IMR-90 (cell line): ENCODE data around the gene GNB1L. TPM values are rescaled to one million over a fixed set of nuclear protein-coding genes. Genes with fewer than 3 reads are reported as not detected.

Experiments
- ATAC-seq: fragments of 200-7000 bp; cut with Tn5 transposase; 2 replicates; pipeline ENCODE4 v1.9.1; 2020; ENCODE audit warnings: low read depth, mild to moderate bottlenecking, moderate library complexity
- BruUV-seq: library from RNA; stranded (reverse); fragments of 400-500 nt; replicated peaks from 2 replicates; lab custom pipeline; 2021; lab: Mats Ljungman, UMichigan
- CTCF ChIA-PET: fragments of 300-600 bp; formaldehyde crosslinking; extraction: SDS; loops from one replicate; lab custom pipeline; 2021; ENCODE audit warnings: antibody characterized with exemption; lab: Yijun Ruan, JAX
- POLR2A ChIA-PET: fragments of 300-600 bp; sonication (Branson Sonifier 250); formaldehyde crosslinking; loops from one replicate; lab custom pipeline; 2022; ENCODE audit warnings: antibody characterized with exemption; ENCODE audit not compliant: unreplicated experiment; lab: Charles Lee
- DNase-seq: peaks from one replicate; pipeline ENCODE4 v3.0.0; 2013
- H2AFZ ChIP-seq: replicated peaks from 2 replicates; pipeline ENCODE3; 2013; ENCODE audit warnings: low read length, mild to moderate bottlenecking; ENCODE audit not compliant: poor library complexity
- H2AK5ac ChIP-seq: 2 replicates; pipeline ENCODE4 v1.6.1; 2013; ENCODE audit warnings: low read depth, low read length, inconsistent platforms
- H2AK9ac ChIP-seq: replicated peaks from 2 replicates; pipeline ENCODE3; 2013; ENCODE audit warnings: mild to moderate bottlenecking, low read depth, low read length, moderate library complexity; ENCODE audit not compliant: poor library complexity
- H2BK120ac ChIP-seq: 2 replicates; pipeline ENCODE4 v1.6.1; 2013; ENCODE audit warnings: low read depth, low read length, inconsistent platforms
- H2BK15ac ChIP-seq: 3 replicates; pipeline ENCODE4 v1.6.1; 2013; ENCODE audit warnings: low read depth, low read length, inconsistent platforms
- H2BK20ac ChIP-seq: 2 replicates; pipeline ENCODE4 v1.6.1; 2013; ENCODE audit warnings: low read depth, mild to moderate bottlenecking, inconsistent platforms, low read length, moderate library complexity
- H2BK5ac ChIP-seq: 2 replicates; pipeline ENCODE4 v1.6.1; 2013; ENCODE audit warnings: mild to moderate bottlenecking, low read depth, low read length, inconsistent platforms; ENCODE audit not compliant: poor library complexity, severe bottlenecking
- H3K14ac ChIP-seq: replicated peaks from 2 replicates; pipeline ENCODE4 v1.6.1; 2013; ENCODE audit warnings: low read depth, low read length, inconsistent platforms
- H3K18ac ChIP-seq: 2 replicates; pipeline ENCODE4 v1.6.1; 2013; ENCODE audit warnings: low read depth, low read length, control low read depth
- H3K23ac ChIP-seq: 2 replicates; pipeline ENCODE4 v1.6.1; 2013; ENCODE audit warnings: low read depth, low read length, inconsistent platforms
- H3K27ac ChIP-seq: 2 replicates; pipeline ENCODE4 v1.5.1; 2013; ENCODE audit warnings: mild to moderate bottlenecking, control low read depth, low read length; ENCODE audit not compliant: insufficient read depth
- H3K27me3 ChIP-seq: 2 replicates; pipeline ENCODE4 v1.6.1; 2013; ENCODE audit warnings: low read length; ENCODE audit not compliant: control insufficient read depth, insufficient read depth
- H3K36me3 ChIP-seq: 2 replicates; pipeline ENCODE4 v1.6.1; 2013; ENCODE audit warnings: low read length, mixed read lengths; ENCODE audit not compliant: control insufficient read depth, insufficient read depth
- H3K4ac ChIP-seq: 2 replicates; pipeline ENCODE4 v1.6.1; 2013; ENCODE audit warnings: low read depth, low read length, inconsistent platforms
- H3K4me1 ChIP-seq: 2 replicates; pipeline ENCODE4 v1.6.1; 2013; ENCODE audit warnings: low read length, mixed read lengths; ENCODE audit not compliant: control insufficient read depth, insufficient read depth
- H3K4me2 ChIP-seq: 2 replicates; pipeline ENCODE4 v1.6.1; 2013; ENCODE audit warnings: low read depth, mild to moderate bottlenecking, control low read depth, low read length, moderate library complexity
- H3K4me3 ChIP-seq: 2 replicates; pipeline ENCODE4 v1.5.1; 2013; ENCODE audit warnings: low read depth, mild to moderate bottlenecking, control low read depth, low read length, moderate library complexity; ENCODE audit not compliant: insufficient read depth
- H3K56ac ChIP-seq: 2 replicates; pipeline ENCODE4 v1.6.1; 2013; ENCODE audit warnings: low read length, inconsistent platforms; ENCODE audit not compliant: insufficient read depth; ENCODE audit errors: extremely low read depth
- H3K79me1 ChIP-seq, 2 experiments: 2 replicates each; pipeline ENCODE4 v1.6.1; 2013; ENCODE audit warnings: low read length in 2 of 2, inconsistent platforms in 1 of 2, low read depth in 1 of 2
- H3K9ac ChIP-seq: 2 replicates; pipeline ENCODE4 v1.6.1; 2013; ENCODE audit warnings: low read depth, low read length, control low read depth
- H3K9me1 ChIP-seq: 2 replicates; pipeline ENCODE4 v1.6.1; 2013; ENCODE audit warnings: low read length, inconsistent platforms; ENCODE audit not compliant: insufficient read depth
- H3K9me3 ChIP-seq: 2 replicates; pipeline ENCODE4 v1.6.1; 2013; ENCODE audit warnings: low read length; ENCODE audit not compliant: control insufficient read depth, insufficient read depth
- H4K20me1 ChIP-seq: 2 replicates; pipeline ENCODE4 v1.6.1; 2013; ENCODE audit warnings: low read length, inconsistent platforms; ENCODE audit not compliant: insufficient read depth
- H4K5ac ChIP-seq: 2 replicates; pipeline ENCODE4 v1.6.1; 2013; ENCODE audit warnings: mild to moderate bottlenecking, low read depth, low read length, control low read depth
- H4K8ac ChIP-seq, 2 experiments: 2 replicates each; pipeline ENCODE4 v1.6.1; 2013; ENCODE audit warnings: low read depth in 2 of 2, low read length in 2 of 2, control low read depth in 1 of 2, inconsistent platforms in 1 of 2
- H4K91ac ChIP-seq: 2 replicates; pipeline ENCODE4 v1.6.1; 2013; ENCODE audit warnings: low read depth, low read length, inconsistent platforms; ENCODE audit not compliant: insufficient read depth
- BHLHE40 ChIP-seq: fragments of 150-350 bp; IDR thresholded peaks from 2 replicates; pipeline ENCODE4 v1.6.1; 2016; ENCODE audit warnings: mild to moderate bottlenecking, low read depth, low read length
- CEBPB ChIP-seq: IDR thresholded peaks from 2 replicates; pipeline ENCODE4 v1.6.1; 2012; ENCODE audit warnings: low read depth, low read length, improper control_type of control experiment
- CHD1 ChIP-seq: IDR thresholded peaks from 2 replicates; pipeline ENCODE4 v1.6.1; 2012; ENCODE audit warnings: low read depth, low read length, improper control_type of control experiment
- MAZ ChIP-seq: IDR thresholded peaks from 2 replicates; pipeline ENCODE4 v1.6.1; 2012; ENCODE audit warnings: low read depth, mild to moderate bottlenecking, low read length, improper control_type of control experiment, moderate library complexity, borderline replicate concordance
- MXI1 ChIP-seq: IDR thresholded peaks from 2 replicates; pipeline ENCODE4 v1.6.1; 2012; ENCODE audit warnings: low read depth, mild to moderate bottlenecking, low read length, moderate library complexity, borderline replicate concordance
- POLR2A ChIP-seq: IDR thresholded peaks from 2 replicates; pipeline ENCODE4 v1.6.1; 2012; ENCODE audit warnings: mild to moderate bottlenecking, low read depth, low read length
- RCOR1 ChIP-seq: IDR thresholded peaks from 2 replicates; pipeline ENCODE4 v1.6.1; 2012; ENCODE audit warnings: mild to moderate bottlenecking, low read length, improper control_type of control experiment; ENCODE audit not compliant: insufficient replicate concordance
- RFX5 ChIP-seq: IDR thresholded peaks from 2 replicates; pipeline ENCODE4 v1.8.0; 2012; ENCODE audit warnings: low read depth, mild to moderate bottlenecking, low read length, moderate library complexity
- WGBS, 2 experiments: methylation state at CpG; one replicate each; pipeline versions ENCODE4 v1.1.5 to v1.1.7; 2013; ENCODE audit warnings: missing lambda C conversion rate in 2 of 2; ENCODE audit not compliant: insufficient read length in 1 of 2; ENCODE audit errors: extremely low coverage in 2 of 2; 5-methylcytosine and 5-hydroxymethylcytosine counted together
- dilution Hi-C: fragments of 300-500 bp; cut with HindIII; formaldehyde crosslinking; loops from one replicate; pipeline ENCODE4 v1.14.3; 2018; ENCODE audit warnings: low sequenced_read_pairs; ENCODE audit not compliant: unreplicated experiment
- in situ Hi-C: fragments of 300-500 bp; cut with MboI; formaldehyde crosslinking; loops from 3 replicates; pipeline ENCODE4 v1.14.3; 2019; ENCODE audit warnings: low sequenced_read_pairs, inconsistent platforms, mixed read lengths
- intact Hi-C: fragments of 100-400 bp; cut with micrococcal nuclease; formaldehyde crosslinking; loops from 2 replicates; pipeline ENCODE4 v1.10.0; 2022
- polyA plus RNA-seq, 3 experiments: library from polyadenylated mRNA; depleted of rRNA; stranded (reverse); fragments of >200 nt; gene quantifications; 2 replicates each; pipeline ENCODE4 v1.2.3, GENCODE V29; 2012; ENCODE audit warnings: low replicate concordance in 1 of 3
- total RNA-seq: library from RNA; depleted of rRNA; stranded (reverse); fragments of >200 nt; gene quantifications from 2 replicates; pipeline ENCODE4 v1.2.3, GENCODE V29; 2012

Gene GNB1L
- total and polyA plus RNA-seq, 2 of the 4 experiments (the other 2 are of a cell fraction) = 2.5 to 4.4 TPM

GRCh38 chr22:19877626-19878339 is 23.1 kb upstream of the GNB1L start:
- peak overlapping the region; percentile 27 for H3K27ac ChIP-seq
- WGBS, 2 experiments = 92% methylated on average over 17 of the region's 20 CpGs; no CpG with 5 or more reads in 1 of the 2 experiments

More at GRCh38 chr22:19877626-19878339, 23.1 kb upstream of the GNB1L start:
- H2BK120ac ChIP-seq = peak overlapping the region; percentile 92
- peaks cover 18 to 42% of the 10 kb centered on the region in 2 experiments for H3K79me1 ChIP-seq
- peak overlapping the region; percentile 98 for H2AK5ac ChIP-seq
- H2BK20ac ChIP-seq = peak overlapping the region; percentile 83
- H2BK5ac ChIP-seq = peak overlapping the region; percentile 84
- peaks cover 40% of the 10 kb centered on the region for H3K9me1 ChIP-seq
- H3K36me3 ChIP-seq = peaks cover 1% of the 10 kb centered on the region; the same call in 1 of the 2 replicates
- H2AFZ ChIP-seq = peak overlapping the region; percentile 64
- H4K8ac ChIP-seq = peak overlapping the region; percentile 65 to 72; a peak in 3 of 4 replicates
- dilution Hi-C loops = no loop called here
- no peak overlapping the region for H3K4me2 ChIP-seq
- BruUV-seq = no TSS peak
- H3K27me3 ChIP-seq = no peaks in the 10 kb centered on the region
- CTCF ChIA-PET = interaction anchor here (1.0 kb wide), 1 partner anchor 147 kb away, joined by 3 read pairs; no protein-coding TSS in a partner anchor
- H4K20me1 ChIP-seq = peaks cover 4% of the 10 kb centered on the region
- H4K5ac ChIP-seq = no peak overlapping the region
- DNase-seq = peak; percentile 58
- POLR2A ChIA-PET = no interaction called here
- H4K91ac ChIP-seq = peak overlapping the region; percentile 96
- intact Hi-C loops = no loop called here
- in situ Hi-C loops = no loop called here
- H3K56ac ChIP-seq = no peak overlapping the region
- H3K4me3 ChIP-seq = no peak overlapping the region
- H3K4me1 ChIP-seq = peaks cover 49% of the 10 kb centered on the region
- no peaks in the 10 kb centered on the region for H3K9me3 ChIP-seq
- H3K9ac ChIP-seq = no peak overlapping the region
- peak overlapping the region; percentile 84; the same call in 1 of the 2 replicates for H3K14ac ChIP-seq
- H2AK9ac ChIP-seq = peak overlapping the region; percentile 94
- no peak for TF ChIP-seq BHLHE40
- no peak for TF ChIP-seq CEBPB
- TF ChIP-seq CHD1 = no peak
- no peak for TF ChIP-seq MAZ
- no peak for TF ChIP-seq MXI1
- TF ChIP-seq RCOR1 = no peak
- no peak for TF ChIP-seq POLR2A
- TF ChIP-seq RFX5 = no peak
- H3K23ac ChIP-seq = peak overlapping the region; percentile 67; the same call in 1 of the 2 replicates
- no peak for ATAC-seq
- peak overlapping the region; percentile 20 for H3K18ac ChIP-seq
- H2BK15ac ChIP-seq = peak overlapping the region; percentile 87; the same call in 2 of the 3 replicates
- peak overlapping the region; percentile 86 for H3K4ac ChIP-seq
